ENCODE results near the gene NLN.

GRCh38 chr5:65737842-65738241 lies 15.8 kb downstream of the NLN start:
- TF ChIP-seq EZH2phosphoT487 (IDR thresholded peaks at IDR 0.05; ENCODE audit: insufficient read depth, low read depth): no peak
- TF ChIP-seq EZH2 (IDR thresholded peaks at IDR 0.05; ENCODE audit: insufficient read depth, poor library complexity, severe bottlenecking): no peak

Measured in GM23248 (cell line).